GM11168 (cell line): ENCODE data around the gene FUCA2.
"Not testable (repeated sequence)": the region's sequence is repeated elsewhere in the genome, so short reads cannot be mapped to it uniquely, and the experiment has no call there.

ENCODE experiments used
- in situ Hi-C: fragments of 300-500 bp; cut with MboI; formaldehyde crosslinking; loops from one replicate; pipeline ENCODE4 v1.12.0; 2022; ENCODE audit warnings: low sequenced_read_pairs; ENCODE audit not compliant: unreplicated experiment

The FUCA2 gene

DNA sequence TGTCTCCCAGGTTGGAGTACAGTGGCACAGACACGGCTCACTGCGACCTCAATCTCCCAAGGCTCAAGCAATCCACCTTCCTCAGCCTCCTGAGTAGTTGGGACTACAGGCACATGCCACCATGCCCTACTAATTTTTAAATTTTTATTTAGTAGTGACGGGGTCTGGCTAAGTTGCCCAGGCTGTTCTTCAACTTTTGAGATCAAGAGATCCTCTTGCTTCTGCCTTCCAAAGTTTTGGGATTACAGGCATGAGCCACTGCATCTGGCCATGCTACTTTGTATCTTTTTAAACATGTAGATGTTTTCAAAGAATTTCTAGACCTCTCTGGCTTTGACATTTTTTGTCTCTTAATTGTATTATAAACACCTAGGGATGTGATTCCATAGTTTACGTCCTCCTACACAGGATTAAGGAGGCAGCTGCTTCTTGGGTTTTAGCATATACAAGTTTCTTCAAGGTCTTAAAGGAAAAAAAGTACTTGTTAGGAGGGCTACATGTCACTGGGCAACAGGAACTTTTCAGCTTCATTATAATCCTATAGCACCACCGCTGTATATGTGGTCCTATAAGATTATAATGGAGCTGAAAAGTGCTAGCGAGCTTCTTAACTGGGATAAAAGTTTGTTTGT is 62.3 kb downstream of the FUCA2 start:
- in situ Hi-C loops, result no loop called here

DNA sequence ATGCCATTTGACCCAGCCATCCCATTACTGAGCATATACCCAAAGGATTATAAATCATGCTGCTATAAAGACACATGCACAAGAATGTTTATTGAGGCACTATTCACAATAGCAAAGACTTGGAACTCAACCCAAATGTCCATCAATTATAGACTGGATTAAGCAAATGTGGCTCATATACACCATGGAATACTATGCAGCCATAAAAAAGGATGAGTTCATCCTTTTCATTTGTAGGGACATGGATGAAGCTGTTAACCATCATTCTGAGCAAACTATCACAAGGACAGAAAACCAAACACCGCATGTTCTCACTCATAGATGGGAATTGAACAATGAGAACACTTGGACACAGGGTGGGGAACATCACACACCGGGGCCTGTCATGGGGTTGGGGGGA is 63.7 kb downstream of the FUCA2 start:
- in situ Hi-C loops, result not testable (repeated sequence)
